ENCODE results near the gene PRPH. TPM values are rescaled to one million over a fixed set of nuclear protein-coding genes. Genes with fewer than 3 reads are reported as not detected.

PRPH gene
- total RNA-seq (2021; fragmentation: NEBNext Ultra II Directional; extraction: Animal tissue kit (Norgen Biotek cat#: 25700)) (0.96 and 1.4 TPM in 2 replicates), polyA plus RNA-seq (2011; rRNA removed) (0.79 and 1.1 TPM in 2 replicates), polyA minus RNA-seq (2011; rRNA and poly(A)+ RNA removed) (0.17 and 1.8 TPM in 2 replicates)
- polyA plus RNA-seq (2011; cell fraction: cytosol; rRNA removed) = 0.81 TPM
- polyA plus RNA-seq (2011; cell fraction: nucleus; rRNA removed) = 1.9 TPM
- 0.51 to 1.3 TPM (median 0.68 TPM) in 4 replicates for polyA plus RNA-seq (2012, experiment 1 of 2)
- polyA plus RNA-seq (2012, experiment 2 of 2) = 1.1 TPM
- polyA plus RNA-seq (2013, experiment 1 of 2) = 0.36 TPM
- polyA plus RNA-seq (2013, experiment 2 of 2) = 0.37 TPM
- not detected for polyA minus RNA-seq (2011; cell fraction: cytosol; rRNA and poly(A)+ RNA removed)
- polyA minus RNA-seq (2011; cell fraction: nucleus; rRNA and poly(A)+ RNA removed) = not detected
- long read RNA-seq, experiment 1 = 0 reads
- long read RNA-seq, experiment 2 = 0 reads

DNA sequence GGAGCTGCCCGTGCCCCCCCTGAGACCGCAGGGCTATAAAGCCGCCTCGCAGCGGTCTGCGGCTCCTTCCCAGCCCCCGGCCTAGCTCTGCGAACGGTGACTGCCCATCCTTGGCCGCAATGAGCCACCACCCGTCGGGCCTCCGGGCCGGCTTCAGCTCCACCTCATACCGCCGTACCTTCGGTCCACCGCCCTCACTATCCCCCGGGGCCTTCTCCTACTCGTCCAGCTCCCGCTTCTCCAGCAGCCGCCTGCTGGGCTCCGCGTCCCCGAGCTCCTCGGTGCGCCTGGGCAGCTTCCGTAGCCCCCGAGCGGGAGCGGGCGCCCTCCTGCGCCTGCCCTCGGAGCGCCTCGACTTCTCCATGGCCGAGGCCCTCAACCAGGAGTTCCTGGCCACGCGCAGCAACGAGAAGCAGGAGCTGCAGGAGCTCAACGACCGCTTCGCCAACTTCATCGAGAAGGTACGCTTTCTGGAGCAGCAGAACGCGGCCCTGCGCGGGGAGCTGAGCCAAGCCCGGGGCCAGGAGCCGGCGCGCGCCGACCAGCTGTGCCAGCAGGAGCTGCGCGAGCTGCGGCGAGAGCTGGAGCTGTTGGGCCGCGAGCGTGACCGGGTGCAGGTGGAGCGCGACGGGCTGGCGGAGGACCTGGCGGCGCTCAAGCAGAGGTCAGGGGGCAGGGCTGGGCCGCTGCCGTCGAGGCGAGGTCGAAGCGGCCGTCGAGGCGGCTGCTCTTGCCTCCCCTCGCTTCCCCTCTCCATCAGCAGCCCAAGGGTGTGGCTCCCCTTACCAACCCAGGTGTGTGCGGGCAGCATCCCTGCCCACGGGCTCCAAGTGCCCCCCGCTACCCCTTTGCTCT lies at the start of gene PRPH:
TSS of gene PRPH (plus strand) at position 66 of the 855 bp plus-strand sequence. CDS start at position 120, 54 bp downstream.
- no peak within 1 kb of the TSS for H3K4ac ChIP-seq (replicated peaks; ENCODE audit: insufficient read length, low read depth, low read length)
- peak within 1 kb of the TSS; percentile 55; the same call in 1 of the 2 replicates for H2BK12ac ChIP-seq (ENCODE audit: low read depth, low read length)
- H3K36me3 ChIP-seq (ENCODE audit: control insufficient read depth in 2 of 4, insufficient read depth in 4 of 4, low read length in 3 of 4) = no peaks in the 10 kb centered on the region
- H3K9ac ChIP-seq (replicated peaks in 1 of 4; ENCODE audit: extremely low read depth in 1 of 4, low read depth in 3 of 4, low read length in 3 of 4) = no peak within 1 kb of the TSS
- no peak within 1 kb of the TSS for H2AK5ac ChIP-seq (ENCODE audit: low read depth, low read length)
- POLR2A ChIA-PET (ENCODE audit: partially characterized antibody) = interaction anchor here (0.9 to 5.0 kb wide), 14 partner anchors 10 to 165 kb away, joined by 3 to 48 read pairs (median 4); partner anchors contain the start of genes C1QL4, DNAJC22, TROAP and TUBA1B
- 10% methylated on average over 69 of the region's 82 CpGs; no CpG with 5 or more reads in 1 of the 2 experiments for WGBS, 2 experiments (ENCODE audit: extremely low coverage in 1 of 2, insufficient coverage in 1 of 2, insufficient read length in 1 of 2, insufficient replicate concordance in 2 of 2, low coverage in 1 of 2, low lambda C conversion rate in 2 of 2, missing lambda C conversion rate in 1 of 2)
- peak in 1 of 2 experiments; percentile 77 for DNase-seq (ENCODE audit: low read depth in 1 of 2, low spot score in 2 of 2)
- peaks cover 2 to 20% of the 10 kb centered on the region in 2 experiments for H4K20me1 ChIP-seq (replicated peaks in 1 of 2; ENCODE audit: control insufficient read depth in 1 of 2, insufficient read depth in 2 of 2, low read length in 2 of 2)
- H2BK20ac ChIP-seq (ENCODE audit: low read length) = no peak within 1 kb of the TSS
- peak within 1 kb of the TSS; percentile 60; the same call in 1 of the 2 replicates for H4K8ac ChIP-seq (ENCODE audit: extremely low read depth, insufficient read depth, low read length)
- H3K4me2 ChIP-seq (ENCODE audit: insufficient read depth in 1 of 2, low read depth in 2 of 2, low read length in 2 of 2) = peak within 1 kb of the TSS; percentile 62 to 80
- H3K23ac ChIP-seq (ENCODE audit: insufficient read length) = no peak within 1 kb of the TSS
- no peaks in the 10 kb centered on the region for H3K79me1 ChIP-seq (ENCODE audit: low read depth, low read length)
- peak within 1 kb of the TSS; percentile 1 to 55 (median 32); a peak in 6 of 8 replicates for H3K4me3 ChIP-seq (ENCODE audit: extremely low read depth in 1 of 4, insufficient read depth in 2 of 4, low read depth in 3 of 4, low read length in 4 of 4)
- peaks cover 50 to 72% (median 68%) of the 10 kb centered on the region in 4 experiments for H3K27me3 ChIP-seq (replicated peaks in 1 of 4; ENCODE audit: control insufficient read depth in 3 of 4, extremely low read depth in 1 of 4, insufficient read depth in 3 of 4, low read length in 3 of 4)
- H3K79me2 ChIP-seq (ENCODE audit: control insufficient read depth in 1 of 2, insufficient read depth in 2 of 2, low read length in 2 of 2) = no peaks in the 10 kb centered on the region
- CTCF ChIA-PET (ENCODE audit: partially characterized antibody) = interaction anchor here (0.6 to 14.4 kb wide), 27 partner anchors 9 to 529 kb away, joined by 3 to 276 read pairs (median 4); partner anchors contain the start of genes C1QL4, DNAJC22, KCNH3 and TROAP
- no peak for FAIRE-seq
- H3K18ac ChIP-seq (ENCODE audit: extremely low read depth, low read length) = peak within 1 kb of the TSS; percentile 13; the same call in 1 of the 2 replicates
- H3K56ac ChIP-seq (replicated peaks; ENCODE audit: insufficient read length, low read depth, low read length) = no peak within 1 kb of the TSS
- H3K14ac ChIP-seq (ENCODE audit: insufficient read length) = no peak within 1 kb of the TSS
- no peak within 1 kb of the TSS for H2BK120ac ChIP-seq (replicated peaks; ENCODE audit: low read depth, low read length)
- peaks cover 0 to 36% (median 17%) of the 10 kb centered on the region in 4 experiments; a peak in 6 of 7 replicates for H3K4me1 ChIP-seq (replicated peaks in 1 of 4; ENCODE audit: control insufficient read depth in 3 of 4, insufficient read depth in 4 of 4, low read length in 3 of 4)
- H3K23me2 ChIP-seq (ENCODE audit: low read depth, low read length) = peaks cover 11% of the 10 kb centered on the region; the same call in 1 of the 2 replicates
- H4K5ac ChIP-seq (ENCODE audit: insufficient read length, low read depth, low read length) = no peak within 1 kb of the TSS
- no peak within 1 kb of the TSS for H4K91ac ChIP-seq (replicated peaks; ENCODE audit: insufficient read length, low read length)
- H3K27ac ChIP-seq (ENCODE audit: low read depth, low read length) = no peak within 1 kb of the TSS
- peak within 1 kb of the TSS; percentile 36; the same call in 1 of the 2 replicates for H2AFZ ChIP-seq (ENCODE audit: low read length)
- H3K9me3 ChIP-seq (ENCODE audit: insufficient read depth in 2 of 2, low read depth in 1 of 2, low read length in 1 of 2) = no peaks in the 10 kb centered on the region
- H2BK5ac ChIP-seq (ENCODE audit: low read depth, low read length) = no peak within 1 kb of the TSS
- H2BK15ac ChIP-seq (ENCODE audit: low read length) = peak within 1 kb of the TSS; percentile 72; the same call in 1 of the 2 replicates
- peak; percentile 66 for TF ChIP-seq KDM4A (IDR thresholded peaks at IDR 0.05; ENCODE audit: low read depth, low read length, severe bottlenecking)
- TF ChIP-seq CEBPB (IDR thresholded peaks at IDR 0.05; ENCODE audit: low read depth, low read length) = no peak
- TF ChIP-seq POU5F1 (IDR thresholded peaks at IDR 0.05; ENCODE audit: low read depth, low read length) = no peak
- TF ChIP-seq YY1 (IDR thresholded peaks at IDR 0.05; ENCODE audit: low read depth, low read length) = no peak
- TF ChIP-seq, protein P1, sequence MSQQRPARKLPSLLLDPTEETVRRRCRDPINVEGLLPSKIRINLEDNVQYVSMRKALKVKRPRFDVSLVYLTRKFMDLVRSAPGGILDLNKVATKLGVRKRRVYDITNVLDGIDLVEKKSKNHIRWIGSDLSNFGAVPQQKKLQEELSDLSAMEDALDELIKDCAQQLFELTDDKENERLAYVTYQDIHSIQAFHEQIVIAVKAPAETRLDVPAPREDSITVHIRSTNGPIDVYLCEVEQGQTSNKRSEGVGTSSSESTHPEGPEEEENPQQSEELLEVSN (IDR thresholded peaks at IDR 0.05) = peak; percentile 75
- TF ChIP-seq, protein P2, sequence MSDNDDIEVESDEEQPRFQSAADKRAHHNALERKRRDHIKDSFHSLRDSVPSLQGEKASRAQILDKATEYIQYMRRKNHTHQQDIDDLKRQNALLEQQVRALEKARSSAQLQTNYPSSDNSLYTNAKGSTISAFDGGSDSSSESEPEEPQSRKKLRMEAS (IDR thresholded peaks at IDR 0.05) = peak; percentile 51
- TF ChIP-seq ASH2L (IDR thresholded peaks at IDR 0.05; ENCODE audit: low read length) = peak; percentile 36

Data from H1 (cell line).